Ishikawa (cell line): ENCODE measurements around the gene CFAP141.

Experiments used
- CREB1 ChIP-seq: IDR thresholded peaks from 2 replicates; pipeline ENCODE4 v1.6.1; 2012; ENCODE audit warnings: low read depth
- EGR1 ChIP-seq: IDR thresholded peaks from 2 replicates; pipeline ENCODE4 v1.6.1; 2012
- EP300 ChIP-seq: IDR thresholded peaks from 2 replicates; pipeline ENCODE4 v1.6.1; 2012; ENCODE audit warnings: borderline replicate concordance
- MAX ChIP-seq: IDR thresholded peaks from 2 replicates; pipeline ENCODE4 v1.6.1; 2012
- NFIC ChIP-seq: IDR thresholded peaks from 2 replicates; pipeline ENCODE4 v1.6.1; 2012
- REST ChIP-seq: IDR thresholded peaks from 2 replicates; pipeline ENCODE4 v1.6.1; 2012; ENCODE audit warnings: low read depth, mild to moderate bottlenecking
- TAF1 ChIP-seq: IDR thresholded peaks from 2 replicates; pipeline ENCODE4 v1.6.1; 2012; ENCODE audit warnings: low read depth, mild to moderate bottlenecking
- TCF12 ChIP-seq: IDR thresholded peaks from 2 replicates; pipeline ENCODE4 v1.6.1; 2012; ENCODE audit warnings: low read depth
- TEAD4 ChIP-seq: IDR thresholded peaks from 2 replicates; pipeline ENCODE4 v1.6.1; 2012
- USF1 ChIP-seq: IDR thresholded peaks from 2 replicates; pipeline ENCODE4 v1.6.1; 2012
- YY1 ChIP-seq: IDR thresholded peaks from 2 replicates; pipeline ENCODE4 v1.6.1; 2012; ENCODE audit warnings: low read depth
- ZBTB7A ChIP-seq: IDR thresholded peaks from 2 replicates; pipeline ENCODE4 v1.6.1; 2012; ENCODE audit warnings: low read depth

GRCh38 chr1:154220970-154221277, 14.8 kb upstream of the CFAP141 start:
- TF ChIP-seq TEAD4 (no peak), YY1 (no peak), EGR1 (no peak), MAX (no peak), CREB1 (no peak), EP300 (no peak), ZBTB7A (no peak), TCF12 (no peak), USF1 (no peak), NFIC (no peak), REST (no peak), TAF1 (no peak)
